Esophagus muscularis mucosa (tissue), 4 donors: ENCODE measurements around the gene ZNF594.

Experiments used
- EP300 ChIP-seq: sonication (generic); formaldehyde crosslinking; IDR thresholded peaks from one replicate; pipeline ENCODE4 v1.6.1; 2017; ENCODE audit warnings: antibody characterized with exemption
- POLR2A ChIP-seq: fragments of 450-650 bp; IDR thresholded peaks from one replicate; pipeline ENCODE4 v1.6.1; 2017; ENCODE audit warnings: antibody characterized with exemption, moderate library complexity, mild to moderate bottlenecking, low read depth
- POLR2AphosphoS5 ChIP-seq, 2 donors: sonication (generic); formaldehyde crosslinking; IDR thresholded peaks; one replicate each; pipeline ENCODE4 v1.6.1; 2017; ENCODE audit warnings: antibody characterized with exemption in 2 of 2
- TF ChIP-seq, protein P1 (sequence below), 3 experiments: fragments of 200-600 bp in 2 of 3; fragments of 450-650 bp in 1 of 3; sonication (generic) in 2 of 3; IDR thresholded peaks; one replicate each; pipeline ENCODE4 v1.5.1; 2017 to 2019; ENCODE audit warnings: antibody characterized with exemption in 3 of 3, mild to moderate bottlenecking in 2 of 3, moderate library complexity in 1 of 3

DNA sequence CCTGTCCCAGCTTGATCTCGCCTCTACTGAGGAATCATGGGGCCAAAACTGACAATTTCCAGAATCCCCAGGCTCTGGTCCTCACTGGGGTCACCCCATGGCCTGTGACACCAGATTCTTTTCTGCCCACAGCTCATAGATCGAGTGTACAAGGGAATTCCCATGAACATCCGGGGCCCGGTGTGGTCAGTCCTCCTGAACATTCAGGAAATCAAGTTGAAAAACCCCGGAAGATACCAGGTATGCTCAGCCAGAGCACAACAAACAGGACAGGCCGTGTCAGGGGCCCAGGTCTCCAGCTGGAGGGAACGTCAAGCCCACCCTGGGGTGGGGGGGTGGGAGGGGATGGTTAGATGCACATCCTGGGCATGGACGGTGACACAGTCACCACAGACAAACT lies 58.4 kb downstream of the ZNF594 start:
- TF ChIP-seq, protein P1, sequence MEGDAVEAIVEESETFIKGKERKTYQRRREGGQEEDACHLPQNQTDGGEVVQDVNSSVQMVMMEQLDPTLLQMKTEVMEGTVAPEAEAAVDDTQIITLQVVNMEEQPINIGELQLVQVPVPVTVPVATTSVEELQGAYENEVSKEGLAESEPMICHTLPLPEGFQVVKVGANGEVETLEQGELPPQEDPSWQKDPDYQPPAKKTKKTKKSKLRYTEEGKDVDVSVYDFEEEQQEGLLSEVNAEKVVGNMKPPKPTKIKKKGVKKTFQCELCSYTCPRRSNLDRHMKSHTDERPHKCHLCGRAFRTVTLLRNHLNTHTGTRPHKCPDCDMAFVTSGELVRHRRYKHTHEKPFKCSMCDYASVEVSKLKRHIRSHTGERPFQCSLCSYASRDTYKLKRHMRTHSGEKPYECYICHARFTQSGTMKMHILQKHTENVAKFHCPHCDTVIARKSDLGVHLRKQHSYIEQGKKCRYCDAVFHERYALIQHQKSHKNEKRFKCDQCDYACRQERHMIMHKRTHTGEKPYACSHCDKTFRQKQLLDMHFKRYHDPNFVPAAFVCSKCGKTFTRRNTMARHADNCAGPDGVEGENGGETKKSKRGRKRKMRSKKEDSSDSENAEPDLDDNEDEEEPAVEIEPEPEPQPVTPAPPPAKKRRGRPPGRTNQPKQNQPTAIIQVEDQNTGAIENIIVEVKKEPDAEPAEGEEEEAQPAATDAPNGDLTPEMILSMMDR (IDR thresholded peaks at IDR 0.05) = no peak
- no peak for TF ChIP-seq POLR2A
- TF ChIP-seq EP300 = no peak
- TF ChIP-seq POLR2AphosphoS5 (IDR thresholded peaks at IDR 0.05) = no peak
